Measurements from ENCODE around the gene BRSK1. TPM values are rescaled to one million over a fixed set of nuclear protein-coding genes. Genes with fewer than 3 reads are reported as not detected.
A peak's percentile ranks its signal among the peaks of the same experiment; 100 is the strongest.

BRSK1 gene
- total and polyA plus RNA-seq, 10 of the 15 experiments (the other 5 are each of a cell fraction or from before 2014, with no cell fraction given), result 0.03 to 0.76 (median 0.25) TPM; not detected in 4

DNA sequence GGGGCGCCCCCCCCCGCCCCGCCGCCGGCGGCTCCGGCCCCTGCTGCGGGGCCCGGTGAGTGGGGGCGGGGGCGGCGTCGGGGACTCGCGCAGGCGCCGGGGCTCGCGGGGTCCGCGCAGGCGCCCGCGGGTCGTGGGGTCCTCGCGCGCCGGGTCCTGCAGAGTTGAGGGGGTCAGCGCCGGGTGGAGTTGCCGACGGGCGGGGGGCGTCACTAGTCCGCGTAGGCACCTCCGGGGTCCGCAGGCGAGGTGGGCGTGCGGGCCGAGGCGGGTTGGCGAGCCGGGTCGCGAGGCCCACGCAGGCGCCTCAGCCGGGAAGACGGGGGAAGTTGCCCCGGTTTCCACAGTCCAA is 25.3 kb upstream of the BRSK1 start:
- H3K9ac ChIP-seq (ENCODE audit: control insufficient read depth, insufficient read depth, low read length), result peak overlapping the region; percentile 93
- peak overlapping the region; percentile 75 for H2AFZ ChIP-seq (ENCODE audit: control insufficient read depth, low read depth, low read length)
- ChIA-PET SMC1A (ENCODE audit: uncharacterized antibody, unreplicated experiment) (interaction anchor here (1.3 to 5.3 kb wide), 4 partner anchors 19 to 81 kb away, joined by 6 to 68 read pairs (median 16); partner anchors contain the start of genes HSPBP1 and KMT5C), POLR2A (interaction anchor here (0.6 to 5.7 kb wide), 7 partner anchors 18 to 218 kb away, joined by 3 to 86 read pairs (median 7); partner anchors contain the start of genes HSPBP1, KMT5C and ZNF628), RAD21 (ENCODE audit: unreplicated experiment) (interaction anchor here (0.9 to 6.0 kb wide), 5 partner anchors 18 to 126 kb away, joined by 3 to 46 read pairs (median 7); partner anchors contain the start of genes HSPBP1, KMT5C and TMEM238), CTCF (interaction anchor here (0.5 to 1.1 kb wide), 2 partner anchors 126 to 197 kb away, joined by 4 to 5 read pairs; partner anchors contain the start of gene TMEM238)
- 2% methylated on average over 17 of the region's 53 CpGs for WGBS (ENCODE audit: insufficient coverage, insufficient replicate concordance, low lambda C conversion rate, missing lambda C conversion rate)
- TF ChIP-seq NR2F1 (conservative IDR thresholded peaks at IDR 0.05) (peak; percentile 46; the same call in 1 of the 2 replicates), NBN (IDR thresholded peaks at IDR 0.05) (no peak), SMARCA5 (IDR thresholded peaks at IDR 0.05) (peak; percentile 26; the same call in 1 of the 2 replicates), JUND (IDR thresholded peaks at IDR 0.05; ENCODE audit: low read depth, low read length) (no peak), PAX8 (IDR thresholded peaks at IDR 0.05) (no peak), BACH1 (IDR thresholded peaks at IDR 0.05; ENCODE audit: borderline replicate concordance) (peak; percentile 85), NRF1 (conservative IDR thresholded peaks at IDR 0.05; ENCODE audit: low read depth, low read length) (peak; percentile 39; the same call in 1 of the 2 replicates), EGR1 (IDR thresholded peaks at IDR 0.05; ENCODE audit: borderline replicate concordance in 1 of 2, low read depth in 2 of 2, low read length in 2 of 2) (0 out of 3 replicates have a peak, but pooled peaks of 1 of the 2 experiments have one; percentile 32), POLR2AphosphoS2 (IDR thresholded peaks at IDR 0.05; ENCODE audit: low read depth, low read length) (no peak), LARP7 (IDR thresholded peaks at IDR 0.05) (peak; percentile 76), NFYA (IDR thresholded peaks at IDR 0.05; ENCODE audit: borderline replicate concordance, low read depth, low read length) (no peak), NR2C1 (IDR thresholded peaks at IDR 0.05) (0 out of 2 replicates have a peak, but pooled peaks have one; percentile 9), ZBTB4 (CRISPR knock-in tag; IDR thresholded peaks at IDR 0.05) (no peak)
- TF ChIP-seq, protein P1, sequence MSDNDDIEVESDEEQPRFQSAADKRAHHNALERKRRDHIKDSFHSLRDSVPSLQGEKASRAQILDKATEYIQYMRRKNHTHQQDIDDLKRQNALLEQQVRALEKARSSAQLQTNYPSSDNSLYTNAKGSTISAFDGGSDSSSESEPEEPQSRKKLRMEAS (IDR thresholded peaks at IDR 0.05; ENCODE audit: low read depth, low read length), result peak; percentile 29; the same call in 1 of the 2 replicates
- intact Hi-C loops (cut with micrococcal nuclease; ENCODE audit: unreplicated experiment), result loop anchor here (10.0 kb wide), 1 partner anchor 126 kb away; the partner anchor contains the start of genes RPL28 and TMEM238
- no peaks in the 10 kb centered on the region for H3K9me3 ChIP-seq (replicated peaks; ENCODE audit: control insufficient read depth, insufficient read depth, low read length)
- H3K27ac ChIP-seq (ENCODE audit: control insufficient read depth, insufficient read depth), result peak overlapping the region; percentile 96
- H3K27me3 ChIP-seq (replicated peaks in 1 of 2; ENCODE audit: control insufficient read depth in 2 of 2, insufficient read depth in 2 of 2, low read length in 1 of 2), result no peaks in the 10 kb centered on the region
- no peaks in the 10 kb centered on the region; a peak in 2 of 4 replicates for H3K36me3 ChIP-seq (ENCODE audit: control insufficient read depth in 2 of 2, insufficient read depth in 2 of 2, low read length in 1 of 2)
- no peak for FAIRE-seq
- no peak for DNase-seq (ENCODE audit: low read depth, low spot score)
- peak overlapping the region; percentile 38; the same call in 1 of the 2 replicates for H3K4me2 ChIP-seq (ENCODE audit: control insufficient read depth, insufficient read depth)
- peaks cover 7% of the 10 kb centered on the region; the same call in 1 of the 2 replicates for H4K20me1 ChIP-seq (ENCODE audit: control insufficient read depth, insufficient read depth)
- peak overlapping the region; percentile 100; the same call in 1 of the 2 replicates for H3K4me3 ChIP-seq
- BruUV-seq (replicated peaks), result TSS peak; percentile 46
- in situ Hi-C loops (cut with MboI), result no loop called here
- ATAC-seq, result peak; percentile 17
- peaks cover 55% of the 10 kb centered on the region for H3K79me2 ChIP-seq (ENCODE audit: control insufficient read depth, insufficient read depth, low read length)
- H3K4me1 ChIP-seq (ENCODE audit: control insufficient read depth, insufficient read depth, low read length), result peaks cover 7% of the 10 kb centered on the region
